ENCODE data around the gene LCORL.
"Not testable (repeated sequence)": the region's sequence is repeated elsewhere in the genome, so short reads cannot be mapped to it uniquely, and the experiment has no call there.

The LCORL gene

GRCh38 chr4:17877661-17878060 lies 143.9 kb downstream of the LCORL start:
- FAIRE-seq, result no peak
- TF ChIP-seq POU2F2 (IDR thresholded peaks at IDR 0.05; ENCODE audit: low read depth, low read length), result no peak
- TF ChIP-seq POLR2A (IDR thresholded peaks at IDR 0.05; ENCODE audit: low read depth, low read length), result no peak
- TF ChIP-seq POLR2AphosphoS5 (IDR thresholded peaks at IDR 0.05; ENCODE audit: low read depth, low read length), result no peak
- TF ChIP-seq PAX5 (IDR thresholded peaks at IDR 0.05; ENCODE audit: insufficient read depth, low read length, severe bottlenecking), result no peak
- no peak for TF ChIP-seq TAF1 (IDR thresholded peaks at IDR 0.05; ENCODE audit: low read depth, low read length)
- TF ChIP-seq SPI1 (IDR thresholded peaks at IDR 0.05; ENCODE audit: low read depth, low read length), result no peak
- no peak for DNase-seq (ENCODE audit: insufficient read length, low spot score)

GRCh38 chr4:17876943-17877342 lies 144.6 kb downstream of the LCORL start:
- DNase-seq (ENCODE audit: insufficient read length, low spot score) (no peak), FAIRE-seq (no peak)
- TF ChIP-seq POLR2A (IDR thresholded peaks at IDR 0.05; ENCODE audit: low read depth, low read length) (no peak), POU2F2 (IDR thresholded peaks at IDR 0.05; ENCODE audit: low read depth, low read length) (no peak), PAX5 (IDR thresholded peaks at IDR 0.05; ENCODE audit: insufficient read depth, low read length, severe bottlenecking) (no peak), SPI1 (IDR thresholded peaks at IDR 0.05; ENCODE audit: low read depth, low read length) (no peak), TAF1 (IDR thresholded peaks at IDR 0.05; ENCODE audit: low read depth, low read length) (no peak), POLR2AphosphoS5 (IDR thresholded peaks at IDR 0.05; ENCODE audit: low read depth, low read length) (no peak)

- no peak for DNase-seq (ENCODE audit: insufficient read length, low spot score)
- TF ChIP-seq TAF1 (IDR thresholded peaks at IDR 0.05; ENCODE audit: low read depth, low read length), result no peak
- TF ChIP-seq POLR2AphosphoS5 (IDR thresholded peaks at IDR 0.05; ENCODE audit: low read depth, low read length), result no peak
- no peak for FAIRE-seq
These were observed 146.0 kb downstream of the LCORL start for GRCh38 chr4:17875402-17876070.

DNA sequence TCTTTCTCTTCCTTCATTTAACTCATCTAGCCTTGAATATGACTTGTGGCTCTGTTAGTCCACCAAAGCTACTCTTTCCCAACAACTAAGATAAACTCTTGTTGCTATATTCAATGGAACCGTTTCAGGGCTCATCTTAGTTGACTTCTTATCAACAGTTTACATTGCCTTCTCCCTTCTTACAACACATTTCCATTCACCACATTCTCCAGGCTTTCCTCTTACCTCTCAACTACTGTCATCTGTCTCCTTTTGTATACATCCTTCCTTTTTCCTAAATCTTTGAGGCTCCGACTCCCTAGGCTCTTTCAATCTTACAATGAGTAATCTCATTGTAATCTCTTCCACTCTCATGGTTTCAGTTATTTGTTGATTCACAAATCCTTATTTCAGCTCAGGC lies 152.2 kb downstream of the LCORL start:
- TF ChIP-seq TAF1 (IDR thresholded peaks at IDR 0.05; ENCODE audit: low read depth, low read length) (no peak), SPI1 (IDR thresholded peaks at IDR 0.05; ENCODE audit: low read depth, low read length) (no peak), PAX5 (IDR thresholded peaks at IDR 0.05; ENCODE audit: insufficient read depth, low read length, severe bottlenecking) (no peak)
- no peak for FAIRE-seq
- no peak for DNase-seq (ENCODE audit: insufficient read length, low spot score)

DNA sequence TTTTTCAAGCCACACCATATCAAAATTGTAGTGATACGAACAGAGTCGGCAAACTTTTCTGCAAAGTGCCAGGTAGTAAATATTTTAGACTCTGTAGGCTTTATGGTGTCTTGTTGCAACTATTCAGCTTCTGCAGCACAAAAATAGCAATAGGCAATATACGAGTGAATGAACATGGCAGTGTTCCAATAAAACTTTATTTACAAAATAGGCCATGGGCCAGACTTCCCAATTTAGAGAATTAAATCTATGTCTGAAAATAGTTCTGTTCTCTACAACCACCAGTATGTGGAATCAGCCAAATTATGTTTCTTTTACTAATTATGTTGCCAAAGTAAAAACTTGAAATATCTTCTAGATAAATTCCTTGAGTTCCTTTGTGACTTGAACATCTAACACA lies 154.3 kb downstream of the LCORL start:
- TF ChIP-seq POLR2AphosphoS5 (IDR thresholded peaks at IDR 0.05; ENCODE audit: low read depth, low read length) (no peak), TAF1 (IDR thresholded peaks at IDR 0.05; ENCODE audit: low read depth, low read length) (no peak), POLR2A (IDR thresholded peaks at IDR 0.05; ENCODE audit: low read depth, low read length) (no peak), POU2F2 (IDR thresholded peaks at IDR 0.05; ENCODE audit: low read depth, low read length) (no peak), SPI1 (IDR thresholded peaks at IDR 0.05; ENCODE audit: low read depth, low read length) (no peak), PAX5 (IDR thresholded peaks at IDR 0.05; ENCODE audit: insufficient read depth, low read length, severe bottlenecking) (no peak)
- FAIRE-seq, result no peak
- no peak for DNase-seq (ENCODE audit: insufficient read length, low spot score)

- no peak for TF ChIP-seq PAX5 (IDR thresholded peaks at IDR 0.05; ENCODE audit: insufficient read depth, low read length, severe bottlenecking)
- no peak for TF ChIP-seq POLR2AphosphoS5 (IDR thresholded peaks at IDR 0.05; ENCODE audit: low read depth, low read length)
- TF ChIP-seq TAF1 (IDR thresholded peaks at IDR 0.05; ENCODE audit: low read depth, low read length), result no peak
- TF ChIP-seq POU2F2 (IDR thresholded peaks at IDR 0.05; ENCODE audit: low read depth, low read length), result no peak
- no peak for TF ChIP-seq POLR2A (IDR thresholded peaks at IDR 0.05; ENCODE audit: low read depth, low read length)
- no peak for DNase-seq (ENCODE audit: insufficient read length, low spot score)
- no peak for FAIRE-seq
These were observed 154.7 kb downstream of the LCORL start for GRCh38 chr4:17866810-17867209.

DNA sequence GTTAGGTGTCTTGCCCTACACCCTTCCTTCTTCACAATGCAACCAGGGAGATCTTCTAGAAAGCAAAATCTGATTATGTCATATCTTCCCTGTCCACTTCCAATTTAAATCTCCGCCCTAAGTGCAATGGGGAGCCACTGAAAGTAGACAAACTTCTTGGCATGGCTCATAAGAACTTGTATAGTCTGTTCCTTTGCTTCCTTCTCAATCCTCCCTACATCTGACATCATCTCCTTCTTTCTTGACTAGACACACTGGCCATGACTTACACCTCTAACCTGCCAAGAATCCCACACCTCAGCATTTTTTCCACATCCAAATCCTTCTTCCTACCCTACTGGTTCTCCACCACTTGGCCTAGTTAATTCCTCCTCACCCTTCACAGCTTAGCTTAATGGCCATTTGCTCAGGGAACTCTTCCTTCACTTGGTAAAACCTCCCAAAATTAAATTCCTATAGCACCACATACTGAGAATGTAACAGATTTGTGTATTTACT lies 155.6 kb downstream of the LCORL start:
- DNase-seq (ENCODE audit: insufficient read length, low spot score) (no peak), FAIRE-seq (no peak)
- TF ChIP-seq PAX5 (IDR thresholded peaks at IDR 0.05; ENCODE audit: insufficient read depth, low read length, severe bottlenecking) (no peak), POU2F2 (IDR thresholded peaks at IDR 0.05; ENCODE audit: low read depth, low read length) (no peak), SPI1 (IDR thresholded peaks at IDR 0.05; ENCODE audit: low read depth, low read length) (no peak), POLR2A (IDR thresholded peaks at IDR 0.05; ENCODE audit: low read depth, low read length) (no peak), TAF1 (IDR thresholded peaks at IDR 0.05; ENCODE audit: low read depth, low read length) (no peak), POLR2AphosphoS5 (IDR thresholded peaks at IDR 0.05; ENCODE audit: low read depth, low read length) (no peak)

GRCh38 chr4:17861906-17862305 lies 159.6 kb downstream of the LCORL start:
- not testable (repeated sequence) for FAIRE-seq; DNase-seq (ENCODE audit: insufficient read length, low spot score)

DNA sequence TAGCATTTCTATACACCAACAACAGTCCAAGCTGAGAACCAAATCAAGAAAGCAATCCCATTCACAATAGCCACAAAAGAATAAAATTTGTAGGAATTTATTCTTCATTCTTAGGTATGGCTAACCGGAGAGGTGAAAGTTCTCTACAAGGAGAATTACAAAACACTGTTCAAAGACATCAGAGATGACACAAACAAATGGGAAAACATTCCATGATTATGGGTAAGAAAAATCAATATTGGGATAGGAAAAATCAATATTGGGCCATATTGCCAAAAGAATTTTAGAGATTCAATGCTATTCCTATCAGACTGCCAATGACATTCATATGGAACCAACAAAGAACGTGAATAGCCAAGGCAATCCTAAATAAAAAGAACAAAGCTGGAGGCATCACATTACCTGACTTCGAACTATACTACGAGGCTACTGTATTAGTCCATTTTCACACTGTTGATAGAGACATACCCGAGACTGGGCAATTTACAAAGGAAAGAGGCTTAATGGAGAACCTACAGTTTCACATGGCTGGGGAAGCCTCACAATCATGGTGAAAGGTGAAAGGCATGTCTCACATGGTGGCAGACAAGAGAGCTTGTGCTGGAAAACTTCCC lies 161.7 kb downstream of the LCORL start:
- DNase-seq (ENCODE audit: insufficient read length, low spot score), result no peak
- no peak for TF ChIP-seq SPI1 (IDR thresholded peaks at IDR 0.05; ENCODE audit: low read depth, low read length)
- TF ChIP-seq POLR2A (IDR thresholded peaks at IDR 0.05; ENCODE audit: low read depth, low read length), result no peak
- TF ChIP-seq TAF1 (IDR thresholded peaks at IDR 0.05; ENCODE audit: low read depth, low read length), result no peak
- TF ChIP-seq POU2F2 (IDR thresholded peaks at IDR 0.05; ENCODE audit: low read depth, low read length), result no peak
- TF ChIP-seq POLR2AphosphoS5 (IDR thresholded peaks at IDR 0.05; ENCODE audit: low read depth, low read length), result no peak
- no peak for TF ChIP-seq PAX5 (IDR thresholded peaks at IDR 0.05; ENCODE audit: insufficient read depth, low read length, severe bottlenecking)
- peak; percentile 13 for FAIRE-seq

- TF ChIP-seq POLR2AphosphoS5 (IDR thresholded peaks at IDR 0.05; ENCODE audit: low read depth, low read length) (no peak), POU2F2 (IDR thresholded peaks at IDR 0.05; ENCODE audit: low read depth, low read length) (no peak), SPI1 (IDR thresholded peaks at IDR 0.05; ENCODE audit: low read depth, low read length) (no peak), PAX5 (IDR thresholded peaks at IDR 0.05; ENCODE audit: insufficient read depth, low read length, severe bottlenecking) (no peak), TAF1 (IDR thresholded peaks at IDR 0.05; ENCODE audit: low read depth, low read length) (no peak), POLR2A (IDR thresholded peaks at IDR 0.05; ENCODE audit: low read depth, low read length) (no peak)
- DNase-seq (ENCODE audit: insufficient read length, low spot score), result no peak
- no peak for FAIRE-seq
These were observed 167.5 kb downstream of the LCORL start for GRCh38 chr4:17854036-17854435.

Measured in GM12891 (cell line).